Renal pelvis (tissue), 4 donors: ENCODE results near the gene EMP1. TPM values are rescaled to one million over a fixed set of nuclear protein-coding genes. Genes with fewer than 3 reads are reported as not detected.

Experiments used
- DNase-seq: peaks from one replicate; pipeline ENCODE4 v3.0.0-alpha.2; 2013
- polyA plus RNA-seq, 3 donors: library from polyadenylated mRNA; unstranded; fragments of 120-200 nt; gene quantifications; one replicate each; pipeline ENCODE4 v1.2.1, GENCODE V29; 2013; ENCODE audit not compliant: insufficient read length in 3 of 3

EMP1 gene
- polyA plus RNA-seq, 3 donors = 83.8 to 99.3 (median 90.6) TPM

GRCh38 chr12:13169272-13169671, 27.3 kb upstream of the EMP1 start:
- DNase-seq = no peak

- no peak for DNase-seq
Observed at GRCh38 chr12:13170892-13171490, 25.5 kb upstream of the EMP1 start.

- peak; percentile 87 for DNase-seq
Observed at GRCh38 chr12:13171921-13172859, 24.3 kb upstream of the EMP1 start.

- peak; percentile 66 for DNase-seq
Observed at GRCh38 chr12:13173012-13173932, 23.3 kb upstream of the EMP1 start.

GRCh38 chr12:13175499-13175898, 21.0 kb upstream of the EMP1 start:
- no peak for DNase-seq

- no peak for DNase-seq
Observed at GRCh38 chr12:13176256-13176655, 20.3 kb upstream of the EMP1 start.

GRCh38 chr12:13177373-13177772, 19.2 kb upstream of the EMP1 start:
- DNase-seq = no peak

GRCh38 chr12:13177906-13178305, 18.6 kb upstream of the EMP1 start:
- no peak for DNase-seq

- no peak for DNase-seq
Observed at GRCh38 chr12:13178568-13179210, 17.8 kb upstream of the EMP1 start.

GRCh38 chr12:13179211-13180074, 17.1 kb upstream of the EMP1 start:
- DNase-seq = no peak

- DNase-seq = no peak
Observed at GRCh38 chr12:13181375-13182070, 15.0 kb upstream of the EMP1 start.

GRCh38 chr12:13182881-13183280, 13.6 kb upstream of the EMP1 start:
- DNase-seq = no peak

GRCh38 chr12:13183620-13184019, 12.9 kb upstream of the EMP1 start:
- no peak for DNase-seq

GRCh38 chr12:13186302-13186701, 10.2 kb upstream of the EMP1 start:
- DNase-seq = no peak

- no peak for DNase-seq
Observed at GRCh38 chr12:13187399-13187798, 9.1 kb upstream of the EMP1 start.

- DNase-seq = no peak
Observed at GRCh38 chr12:13189264-13189663, 7.3 kb upstream of the EMP1 start.

- DNase-seq = no peak
Observed at GRCh38 chr12:13190275-13190674, 6.3 kb upstream of the EMP1 start.

GRCh38 chr12:13192719-13193118, 3.8 kb upstream of the EMP1 start:
- DNase-seq = no peak

GRCh38 chr12:13193505-13194231, 2.9 kb upstream of the EMP1 start:
- DNase-seq = no peak
